Fibroblast of lung (primary cell): ENCODE measurements around the gene TMEM72. TPM values are rescaled to one million over a fixed set of nuclear protein-coding genes. Genes with fewer than 3 reads are reported as not detected.

Source experiments
- DNase-seq, 2 donors: peaks; one replicate each; pipeline versions ENCODE4 v3.0.0 to v3.0.0-alpha.2; 2010; ENCODE audit warnings: low read depth in 2 of 2
- H2AFZ ChIP-seq: 2 replicates; pipeline ENCODE4 v1.5.1; 2012; ENCODE audit warnings: low read length, control low read depth, inconsistent platforms
- H3K27ac ChIP-seq: 2 replicates; pipeline ENCODE4 v1.5.1; 2011; ENCODE audit warnings: low read length, control low read depth; ENCODE audit not compliant: insufficient read depth
- H3K27me3 ChIP-seq: 2 replicates; pipeline ENCODE4 v1.5.1; 2011; ENCODE audit warnings: mild to moderate bottlenecking, low read length; ENCODE audit not compliant: control insufficient read depth, insufficient read depth
- H3K36me3 ChIP-seq: 2 replicates; pipeline ENCODE4 v1.5.1; 2011; ENCODE audit warnings: low read length; ENCODE audit not compliant: control insufficient read depth, insufficient read depth
- H3K4me1 ChIP-seq: 2 replicates; pipeline ENCODE4 v1.5.1; 2011; ENCODE audit warnings: low read length; ENCODE audit not compliant: control insufficient read depth, insufficient read depth; ENCODE audit errors: extremely low read depth
- H3K4me2 ChIP-seq: 2 replicates; pipeline ENCODE4 v1.5.1; 2011; ENCODE audit warnings: low read length, control low read depth; ENCODE audit not compliant: insufficient read depth; ENCODE audit errors: extremely low read depth
- H3K4me3 ChIP-seq, 4 experiments: fragments of 200-600 bp in 1 of 4; sonication (generic) in 1 of 4; replicated peaks in 1 of 4; 2 replicates each; pipeline ENCODE4 v1.5.1; 2011 to 2016; ENCODE audit warnings: low read length in 4 of 4, low read depth in 3 of 4, mild to moderate bottlenecking in 3 of 4, control low read depth in 2 of 4, inconsistent platforms in 1 of 4, mixed read lengths in 1 of 4; ENCODE audit not compliant: insufficient read depth in 1 of 4; ENCODE audit errors: control extremely low read depth in 1 of 4
- H3K79me2 ChIP-seq: 2 replicates; pipeline ENCODE4 v1.5.1; 2012; ENCODE audit warnings: mild to moderate bottlenecking, low read length, inconsistent platforms; ENCODE audit not compliant: control insufficient read depth, insufficient read depth
- H3K9ac ChIP-seq: 2 replicates; pipeline ENCODE4 v1.5.1; 2011; ENCODE audit warnings: mild to moderate bottlenecking, low read length, control low read depth; ENCODE audit not compliant: insufficient read depth
- H3K9me3 ChIP-seq: 2 replicates; pipeline ENCODE4 v1.5.1; 2012; ENCODE audit warnings: low read depth, low read length; ENCODE audit not compliant: control insufficient read depth, insufficient read depth
- H4K20me1 ChIP-seq: 2 replicates; pipeline ENCODE4 v1.5.1; 2011; ENCODE audit warnings: low read length; ENCODE audit not compliant: control insufficient read depth, insufficient read depth; ENCODE audit errors: extremely low read depth
- CTCF ChIP-seq, 2 donors: IDR thresholded peaks in 1 of 2; conservative IDR thresholded peaks in 1 of 2; 1 replicate in 1 of 2; 2 replicates in 1 of 2; pipeline ENCODE4 v1.5.1; 2011 to 2012; ENCODE audit warnings: low read length in 2 of 2, control low read depth in 1 of 2, inconsistent platforms in 1 of 2, low read depth in 1 of 2, mild to moderate bottlenecking in 1 of 2
- EZH2 ChIP-seq: IDR thresholded peaks from 2 replicates; pipeline ENCODE4 v1.5.1; 2012; ENCODE audit warnings: low read length, control low read depth, mild to moderate bottlenecking; ENCODE audit errors: missing control alignments
- polyA plus RNA-seq, 2 donors: library from polyadenylated mRNA; depleted of rRNA in 1 of 2; stranded (reverse) in 1 of 2; unstranded in 1 of 2; fragments of >200 nt; gene quantifications; 2 replicates each; pipeline ENCODE4 v1.2.1, GENCODE V29; 2011 to 2012; ENCODE audit warnings: missing spikeins in 1 of 2
- total RNA-seq: library from RNA; depleted of rRNA; stranded (reverse); fragments of >200 nt; gene quantifications from 2 replicates; pipeline ENCODE4 v1.2.1, GENCODE V29; 2014

TMEM72 gene
- total and polyA plus RNA-seq, 2 donors (not counting 1 experiment from before 2014, with no cell fraction given): not detected

GRCh38 chr10:44933451-44934321, 22.5 kb downstream of the TMEM72 start:
- H3K36me3 ChIP-seq: no peaks in the 10 kb centered on the region
- no peak overlapping the region for H3K27ac ChIP-seq
- H3K9ac ChIP-seq: no peak overlapping the region
- no peak for TF ChIP-seq EZH2
- no peak for TF ChIP-seq CTCF (conservative IDR thresholded peaks at IDR 0.05 in 1 of 2, IDR thresholded peaks at IDR 0.05 in 1 of 2; ENCODE audit: low read depth in 1 of 2, low read length in 2 of 2)
- H3K79me2 ChIP-seq: no peaks in the 10 kb centered on the region
- no peak overlapping the region for H3K4me3 ChIP-seq
- H3K4me2 ChIP-seq: no peak overlapping the region
- H3K27me3 ChIP-seq: no peaks in the 10 kb centered on the region
- no peak for DNase-seq
- H3K9me3 ChIP-seq: no peaks in the 10 kb centered on the region
- H4K20me1 ChIP-seq: no peaks in the 10 kb centered on the region
- no peak overlapping the region for H2AFZ ChIP-seq
- H3K4me1 ChIP-seq: no peaks in the 10 kb centered on the region

- H3K9ac ChIP-seq: no peak overlapping the region
- TF ChIP-seq CTCF (conservative IDR thresholded peaks at IDR 0.05 in 1 of 2, IDR thresholded peaks at IDR 0.05 in 1 of 2; ENCODE audit: low read depth in 1 of 2, low read length in 2 of 2) (no peak), EZH2 (no peak)
- no peak overlapping the region for H3K4me3 ChIP-seq
- H3K9me3 ChIP-seq: no peaks in the 10 kb centered on the region
- no peaks in the 10 kb centered on the region for H4K20me1 ChIP-seq
- H3K79me2 ChIP-seq: no peaks in the 10 kb centered on the region
- DNase-seq: peak in 1 of 2 donors; percentile 12
- no peak overlapping the region for H3K27ac ChIP-seq
- H2AFZ ChIP-seq: no peak overlapping the region
- H3K4me1 ChIP-seq: no peaks in the 10 kb centered on the region
- no peaks in the 10 kb centered on the region for H3K27me3 ChIP-seq
- no peaks in the 10 kb centered on the region for H3K36me3 ChIP-seq
- no peak overlapping the region for H3K4me2 ChIP-seq
These were observed 23.5 kb downstream of the TMEM72 start for GRCh38 chr10:44934416-44935200.
